Neuronal stem cell (in vitro differentiated cells): ENCODE data around the gene FAM83B.
"Not testable (repeated sequence)": the region's sequence is repeated elsewhere in the genome, so short reads cannot be mapped to it uniquely, and the experiment has no call there.

Experiments
- DNase-seq: peaks from one replicate; pipeline ENCODE4 v3.0.0-alpha.2; 2013; ENCODE audit warnings: low spot score
- H2AFZ ChIP-seq: one replicate; pipeline ENCODE4 v1.6.1; 2013; ENCODE audit warnings: mild to moderate bottlenecking, low read length, inconsistent platforms
- H2AK5ac ChIP-seq: 2 replicates; pipeline ENCODE4 v1.6.1; 2013; ENCODE audit warnings: low read depth, mild to moderate bottlenecking, inconsistent platforms, low read length, moderate library complexity, mixed read lengths
- H2BK120ac ChIP-seq: 2 replicates; pipeline ENCODE4 v1.6.1; 2013; ENCODE audit warnings: low read depth, mild to moderate bottlenecking, inconsistent platforms, low read length, moderate library complexity, mixed read lengths
- H2BK12ac ChIP-seq: one replicate; pipeline ENCODE4 v1.6.1; 2013; ENCODE audit warnings: low read length, inconsistent platforms
- H2BK15ac ChIP-seq: 2 replicates; pipeline ENCODE4 v1.6.1; 2013; ENCODE audit warnings: mild to moderate bottlenecking, low read length, inconsistent platforms, mixed read lengths
- H2BK5ac ChIP-seq: one replicate; pipeline ENCODE4 v1.6.1; 2013; ENCODE audit warnings: inconsistent platforms, mild to moderate bottlenecking, low read length, moderate library complexity
- H3K14ac ChIP-seq: one replicate; pipeline ENCODE4 v1.6.1; 2013; ENCODE audit warnings: low read length, inconsistent platforms
- H3K18ac ChIP-seq: 2 replicates; pipeline ENCODE4 v1.6.1; 2013; ENCODE audit warnings: low read length, inconsistent platforms
- H3K23ac ChIP-seq: 2 replicates; pipeline ENCODE4 v1.6.1; 2013; ENCODE audit warnings: low read depth, mild to moderate bottlenecking, mixed read lengths, low read length, inconsistent platforms; ENCODE audit not compliant: poor library complexity
- H3K27ac ChIP-seq: replicated peaks from 3 replicates; pipeline ENCODE4 v1.5.1; 2013; ENCODE audit warnings: low read length, inconsistent platforms
- H3K27me3 ChIP-seq, 3 experiments: 2 replicates each; pipeline ENCODE4 v1.6.1; 2013; ENCODE audit warnings: low read length in 3 of 3, mild to moderate bottlenecking in 2 of 3, inconsistent platforms in 1 of 3, low read depth in 1 of 3, mixed read lengths in 1 of 3, moderate library complexity in 1 of 3; ENCODE audit not compliant: control insufficient read depth in 3 of 3, insufficient read depth in 3 of 3
- H3K36me3 ChIP-seq, 2 donors: replicated peaks in 1 of 2; 2 replicates each; pipeline ENCODE4 v1.6.1; 2013; ENCODE audit warnings: low read length in 2 of 2; ENCODE audit not compliant: control insufficient read depth in 2 of 2, insufficient read depth in 2 of 2
- H3K4ac ChIP-seq: 2 replicates; pipeline ENCODE4 v1.6.1; 2013; ENCODE audit warnings: inconsistent platforms, mild to moderate bottlenecking, low read length, moderate library complexity
- H3K4me1 ChIP-seq, 2 donors: 1 replicate in 1 of 2; 2 replicates in 1 of 2; pipeline ENCODE4 v1.6.1; 2013; ENCODE audit warnings: low read length in 2 of 2, low read depth in 1 of 2; ENCODE audit not compliant: control insufficient read depth in 2 of 2, insufficient read depth in 1 of 2
- H3K4me2 ChIP-seq: one replicate; pipeline ENCODE4 v1.6.1; 2013; ENCODE audit warnings: mild to moderate bottlenecking, low read length, inconsistent platforms; ENCODE audit not compliant: insufficient read depth, poor library complexity, severe bottlenecking
- H3K4me3 ChIP-seq, 2 donors: 2 replicates each; pipeline ENCODE4 v1.5.1; 2013; ENCODE audit warnings: low read length in 2 of 2, mild to moderate bottlenecking in 2 of 2, inconsistent platforms in 1 of 2, moderate library complexity in 1 of 2
- H3K79me1 ChIP-seq: one replicate; pipeline ENCODE4 v1.6.1; 2013; ENCODE audit warnings: low read depth, mild to moderate bottlenecking, inconsistent platforms, low read length, moderate library complexity
- H3K9ac ChIP-seq: one replicate; pipeline ENCODE4 v1.6.1; 2013; ENCODE audit warnings: mild to moderate bottlenecking, low read depth, low read length, inconsistent platforms; ENCODE audit not compliant: poor library complexity
- H3K9me3 ChIP-seq, 2 donors: replicated peaks in 1 of 2; 2 replicates each; pipeline versions ENCODE3 to v1.6.1; 2013; ENCODE audit warnings: low read length in 2 of 2, mild to moderate bottlenecking in 2 of 2, inconsistent platforms in 1 of 2, low read depth in 1 of 2, mixed read lengths in 1 of 2, moderate library complexity in 1 of 2; ENCODE audit not compliant: control insufficient read depth in 2 of 2, insufficient read depth in 1 of 2
- H4K8ac ChIP-seq: one replicate; pipeline ENCODE4 v1.6.1; 2013; ENCODE audit warnings: low read depth, mild to moderate bottlenecking, inconsistent platforms, low read length, moderate library complexity
- H4K91ac ChIP-seq: one replicate; pipeline ENCODE4 v1.6.1; 2013; ENCODE audit warnings: low read length, low read depth, mild to moderate bottlenecking, inconsistent platforms; ENCODE audit not compliant: poor library complexity
- WGBS, 2 donors: extraction: QIAGEN DNeasy Blood & Tissue Kit; methylation state at CpG; one replicate each; pipeline ENCODE4 v1.1.7; 2013; ENCODE audit warnings: missing lambda C conversion rate in 2 of 2, mixed read lengths in 1 of 2; ENCODE audit not compliant: insufficient read length in 2 of 2, insufficient replicate concordance in 1 of 2; ENCODE audit errors: extremely low coverage in 2 of 2; 5-methylcytosine and 5-hydroxymethylcytosine counted together

Gene FAM83B

DNA sequence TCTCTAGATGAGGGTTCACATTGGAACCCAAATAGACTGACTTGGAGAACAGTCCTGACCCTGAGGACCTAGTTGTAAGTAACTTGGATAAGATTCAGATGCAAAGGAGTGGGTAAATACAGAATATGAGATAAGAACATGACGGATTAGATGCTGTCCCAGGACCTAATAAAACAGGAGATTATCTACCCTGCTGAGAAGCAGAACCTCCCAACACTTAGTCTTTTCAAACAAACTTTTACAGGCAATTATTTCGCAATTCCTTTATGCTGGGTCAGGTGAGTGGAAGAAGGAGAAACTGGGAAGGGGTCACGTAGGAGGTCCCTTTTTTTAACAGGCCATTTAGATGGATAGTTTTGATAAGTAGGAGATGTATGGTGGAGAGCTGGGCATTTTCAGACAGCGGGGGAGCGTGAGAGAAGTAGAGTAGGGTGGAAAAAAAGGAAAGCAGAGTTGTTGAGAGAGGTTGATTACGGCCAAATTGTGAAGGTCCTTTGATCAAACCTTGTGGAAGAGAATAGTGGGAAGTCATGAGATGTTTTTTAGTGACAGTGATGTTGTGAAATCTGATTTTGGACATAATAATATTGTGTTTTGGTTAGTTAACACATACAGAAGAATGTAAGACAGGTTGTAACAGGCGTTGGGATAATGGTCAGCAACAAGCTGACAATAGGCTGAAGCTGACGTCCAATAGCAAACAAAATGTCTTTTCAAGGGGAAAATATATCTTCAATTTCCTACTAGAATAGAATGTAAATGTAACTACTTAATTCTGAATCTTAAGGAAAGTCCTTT, 32.8 kb downstream of the FAM83B start:
- no peak overlapping the region for H3K4me2 ChIP-seq
- no CpG with 5 or more reads among the region's 8 CpGs for WGBS, 2 donors
- no peak overlapping the region for H3K18ac ChIP-seq
- no peak overlapping the region for H3K9ac ChIP-seq
- no peaks in the 10 kb centered on the region for H3K27me3 ChIP-seq
- no peak overlapping the region for H2BK5ac ChIP-seq
- no peaks in the 10 kb centered on the region for H3K4me1 ChIP-seq
- H3K27ac ChIP-seq: no peak overlapping the region
- H4K8ac ChIP-seq: no peak overlapping the region
- no peaks in the 10 kb centered on the region for H3K36me3 ChIP-seq
- no peak overlapping the region for H3K14ac ChIP-seq
- no peak overlapping the region for H2AFZ ChIP-seq
- no peaks in the 10 kb centered on the region for H3K79me1 ChIP-seq
- H3K23ac ChIP-seq: no peak overlapping the region
- no peak overlapping the region for H2BK15ac ChIP-seq
- DNase-seq: no peak
- H4K91ac ChIP-seq: no peak overlapping the region
- H3K4ac ChIP-seq: no peak overlapping the region
- no peak overlapping the region for H3K4me3 ChIP-seq
- no peak overlapping the region for H2BK120ac ChIP-seq
- H2AK5ac ChIP-seq: no peak overlapping the region
- H2BK12ac ChIP-seq: no peak overlapping the region
- no peaks in the 10 kb centered on the region for H3K9me3 ChIP-seq

- no peak overlapping the region for H3K4me2 ChIP-seq
- WGBS, 2 donors: no CpG with 5 or more reads among the region's 1 CpG
These were observed 34.6 kb downstream of the FAM83B start for GRCh38 chr6:54881067-54881730.

GRCh38 chr6:54881891-54882290, 35.3 kb downstream of the FAM83B start:
- not testable (repeated sequence) for H3K27me3 ChIP-seq, H3K23ac ChIP-seq, H3K4ac ChIP-seq, H2BK120ac ChIP-seq, H3K4me3 ChIP-seq, H3K18ac ChIP-seq, H3K79me1 ChIP-seq, H3K27ac ChIP-seq, H4K91ac ChIP-seq, H3K9me3 ChIP-seq, H3K9ac ChIP-seq, H3K4me2 ChIP-seq, H2BK15ac ChIP-seq, H2AK5ac ChIP-seq, H2BK5ac ChIP-seq, H2AFZ ChIP-seq, H4K8ac ChIP-seq, DNase-seq, H3K14ac ChIP-seq, H2BK12ac ChIP-seq, H3K36me3 ChIP-seq, H3K4me1 ChIP-seq
- no CpG with 5 or more reads among the region's 3 CpGs for WGBS, 2 donors

More at GRCh38 chr6:54881067-54881730, 34.6 kb downstream of the FAM83B start:
- no peak overlapping the region for H3K27ac ChIP-seq
- H3K27me3 ChIP-seq: no peaks in the 10 kb centered on the region
- no peak overlapping the region for H3K14ac ChIP-seq
- H2AFZ ChIP-seq: no peak overlapping the region
- H3K9me3 ChIP-seq: no peaks in the 10 kb centered on the region
- H3K4ac ChIP-seq: no peak overlapping the region
- no peak overlapping the region for H3K23ac ChIP-seq
- H3K79me1 ChIP-seq: no peaks in the 10 kb centered on the region
- no peak overlapping the region for H3K4me3 ChIP-seq
- no peak overlapping the region for H2BK120ac ChIP-seq
- no peak overlapping the region for H4K91ac ChIP-seq
- no peak overlapping the region for H2AK5ac ChIP-seq
- no peak overlapping the region for H4K8ac ChIP-seq
- H3K9ac ChIP-seq: no peak overlapping the region
- DNase-seq: no peak
- no peak overlapping the region for H3K18ac ChIP-seq
- H3K4me1 ChIP-seq: no peaks in the 10 kb centered on the region
- no peak overlapping the region for H2BK12ac ChIP-seq
- no peak overlapping the region for H2BK15ac ChIP-seq
- H3K36me3 ChIP-seq: no peaks in the 10 kb centered on the region
- H2BK5ac ChIP-seq: no peak overlapping the region

- Histone ChIP-seq H3K4me1 (no peaks in the 10 kb centered on the region), H3K9me3 (no peaks in the 10 kb centered on the region), H3K27me3 (no peaks in the 10 kb centered on the region), H2BK5ac (no peak overlapping the region), H3K18ac (no peak overlapping the region), H2AFZ (no peak overlapping the region), H4K8ac (no peak overlapping the region), H3K36me3 (no peaks in the 10 kb centered on the region), H3K4ac (no peak overlapping the region), H2BK12ac (no peak overlapping the region), H3K4me2 (no peak overlapping the region), H2BK120ac (no peak overlapping the region), H3K14ac (no peak overlapping the region), H3K9ac (no peak overlapping the region), H3K23ac (no peak overlapping the region), H3K4me3 (no peak overlapping the region), H2AK5ac (no peak overlapping the region), H4K91ac (no peak overlapping the region), H2BK15ac (no peak overlapping the region), H3K79me1 (no peaks in the 10 kb centered on the region), H3K27ac (no peak overlapping the region)
- WGBS, 2 donors: no CpG with 5 or more reads among the region's 4 CpGs
- no peak for DNase-seq
These were observed 40.5 kb downstream of the FAM83B start for GRCh38 chr6:54886932-54887584.
